Keratinocyte (primary cell): ENCODE results near the gene CTNND2.

Experiments
- CTCF ChIP-seq, 3 experiments: IDR thresholded peaks in 1 of 3; conservative IDR thresholded peaks in 1 of 3; optimal IDR thresholded peaks in 1 of 3; 2 replicates in 2 of 3; 3 replicates in 1 of 3; pipeline versions ENCODE3 to v1.5.1; 2011; ENCODE audit warnings: low read length in 3 of 3, mild to moderate bottlenecking in 3 of 3, moderate library complexity in 2 of 3, control low read depth in 1 of 3, inconsistent platforms in 1 of 3; ENCODE audit not compliant: insufficient read depth in 2 of 3; ENCODE audit errors: extremely low read depth in 1 of 3
- EZH2 ChIP-seq: IDR thresholded peaks from one replicate; pipeline ENCODE4 v1.6.1; 2012; ENCODE audit warnings: inconsistent platforms, mild to moderate bottlenecking, low read length, moderate library complexity

DNA sequence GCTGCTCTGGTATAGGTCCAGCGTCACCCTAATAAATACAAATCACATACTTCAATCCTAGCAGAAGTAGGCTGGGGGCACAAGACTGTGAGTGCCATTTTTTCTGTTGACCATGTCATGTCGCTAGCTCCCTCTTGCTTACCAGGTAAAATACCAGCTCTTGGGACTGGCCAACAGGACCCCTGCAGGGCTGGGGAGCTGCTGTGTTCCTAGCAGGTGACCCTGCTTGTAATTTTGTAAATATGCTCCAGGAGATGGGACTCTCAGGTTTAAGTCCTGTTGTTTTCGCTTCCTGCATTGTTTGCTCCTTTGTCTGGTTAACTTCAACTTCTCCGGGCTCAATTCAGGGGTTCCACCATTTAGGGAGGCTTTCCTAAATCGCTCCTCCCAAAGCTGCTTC, 856.6 kb downstream of the CTNND2 start:
- TF ChIP-seq CTCF (optimal IDR thresholded peaks at IDR 0.05 in 1 of 3, IDR thresholded peaks at IDR 0.05 in 1 of 3, conservative IDR thresholded peaks at IDR 0.05 in 1 of 3; ENCODE audit: extremely low read depth in 1 of 3, insufficient read depth in 2 of 3, low read length in 3 of 3) (no peak), EZH2 (no peak)
